Measurements from ENCODE around the gene ADAM23. TPM values are rescaled to one million over a fixed set of nuclear protein-coding genes. Genes with fewer than 3 reads are reported as not detected.

ADAM23 gene
- total RNA-seq, 2 experiments from 2014 or later = 0.10 to 0.42 TPM

DNA sequence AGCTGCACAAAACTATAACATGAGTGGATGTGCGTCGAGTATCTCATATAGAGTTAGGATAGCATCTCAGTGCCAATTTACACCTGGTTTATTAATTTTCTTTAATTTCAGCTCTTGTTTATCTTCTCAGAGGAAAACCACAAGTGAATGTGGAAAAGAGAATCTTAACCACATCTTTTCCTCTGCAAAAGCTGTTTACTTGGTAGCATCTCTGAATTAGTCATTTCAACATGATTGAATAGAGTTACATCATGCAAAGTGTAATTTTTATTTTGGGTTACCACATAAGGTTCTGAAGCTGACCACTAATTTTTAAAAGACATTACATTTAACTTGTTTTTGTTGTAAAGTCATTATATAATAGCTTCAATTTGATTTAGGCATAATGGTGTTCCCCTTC is 115.2 kb downstream of the ADAM23 start:
- intact Hi-C loops (cut with micrococcal nuclease) = loop anchor here (2.0 to 5.0 kb wide), 4 partner anchors 134 to 396 kb away; partner anchors contain the start of genes FASTKD2 and MDH1B

DNA sequence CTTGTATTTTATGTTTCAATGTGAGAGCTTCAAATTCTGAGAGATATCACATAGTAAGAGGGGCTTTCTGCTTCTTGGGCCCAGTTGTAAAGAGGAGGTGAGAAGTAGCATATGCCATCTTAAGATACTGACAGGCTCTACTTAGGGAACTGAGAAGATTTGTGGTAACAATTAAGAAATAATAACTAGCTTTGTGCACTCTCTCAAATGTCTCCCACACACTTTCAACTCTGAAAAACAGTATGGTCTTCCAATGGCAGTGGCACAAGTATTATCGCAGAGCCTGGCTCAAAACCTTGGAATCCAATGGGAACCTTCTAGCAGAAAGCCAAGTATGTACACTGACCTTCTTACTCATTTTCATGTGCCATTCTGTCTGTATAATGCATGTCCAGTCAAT is 118.6 kb downstream of the ADAM23 start:
- Mint-ChIP-seq H3K4me3 (no peak overlapping the region), H3K9me3 (no peaks in the 10 kb centered on the region), H3K27ac (no peak overlapping the region), H3K36me3 (ENCODE audit: low read depth) (no peaks in the 10 kb centered on the region), H3K4me1 (ENCODE audit: low read depth) (peaks cover 13% of the 10 kb centered on the region), H3K27me3 (ENCODE audit: low read depth) (peaks cover 4% of the 10 kb centered on the region)
- intact Hi-C loops (cut with micrococcal nuclease) = no loop called here
- CTCF ChIA-PET = no interaction called here
- no peak for DNase-seq

More for the DNA sequence above, 115.2 kb downstream of the ADAM23 start:
- CTCF ChIA-PET = interaction anchor here (0.6 to 1.0 kb wide), 7 partner anchors 11 to 983 kb away, joined by 3 to 4 read pairs (median 3); no protein-coding TSS in a partner anchor
- Mint-ChIP-seq H3K27ac (no peak overlapping the region), H3K27me3 (ENCODE audit: low read depth) (peaks cover 4% of the 10 kb centered on the region), H3K36me3 (ENCODE audit: low read depth) (no peaks in the 10 kb centered on the region), H3K4me1 (ENCODE audit: low read depth) (peaks cover 13% of the 10 kb centered on the region), H3K9me3 (no peaks in the 10 kb centered on the region), H3K4me3 (no peak overlapping the region)
- no peak for DNase-seq

DNA sequence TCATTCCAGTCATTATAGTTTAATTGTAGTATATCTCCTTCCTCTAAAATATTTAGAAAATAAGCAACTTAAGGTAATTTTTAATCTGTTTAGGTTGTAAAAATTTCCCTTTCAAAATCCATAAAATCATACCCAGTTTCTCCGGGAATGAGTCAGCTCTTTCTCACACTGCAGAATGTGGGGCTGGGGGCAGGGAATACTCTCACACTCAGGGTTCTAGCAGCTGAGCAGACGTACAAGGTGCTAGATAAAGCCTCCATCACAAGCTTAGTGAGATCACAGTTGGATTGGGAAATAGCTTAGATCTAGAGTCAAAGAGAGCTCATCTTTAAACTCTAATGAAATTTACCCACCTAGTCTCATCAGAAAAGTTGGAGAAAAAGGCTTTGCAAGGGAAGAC is 119.0 kb downstream of the ADAM23 start:
- Mint-ChIP-seq H3K27ac (no peak overlapping the region), H3K36me3 (ENCODE audit: low read depth) (no peaks in the 10 kb centered on the region)
- intact Hi-C loops (cut with micrococcal nuclease) = no loop called here

DNA sequence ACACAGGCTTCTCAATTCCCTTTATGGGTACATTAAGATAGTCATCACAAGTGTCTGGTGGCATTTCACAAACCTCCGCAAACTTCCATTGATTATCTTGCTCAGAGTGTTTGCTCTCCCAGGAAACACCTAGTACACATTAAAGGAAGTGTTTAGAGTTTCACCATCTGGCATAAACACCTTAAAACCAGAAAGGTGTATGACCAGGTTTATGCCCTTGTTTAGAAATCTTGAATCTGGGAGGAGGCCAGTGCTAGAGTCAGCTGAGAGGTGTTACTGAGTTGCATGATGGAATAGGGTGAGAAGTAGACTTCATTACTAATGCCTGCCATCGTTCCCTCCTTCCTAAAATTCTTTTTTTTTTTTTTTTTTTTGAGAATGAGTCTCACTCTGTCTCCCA is 120.0 kb downstream of the ADAM23 start:
- Mint-ChIP-seq H3K27me3 (ENCODE audit: low read depth) (peaks cover 4% of the 10 kb centered on the region), H3K27ac (no peak overlapping the region), H3K4me3 (no peak overlapping the region), H3K9me3 (no peaks in the 10 kb centered on the region), H3K4me1 (ENCODE audit: low read depth) (peaks cover 11% of the 10 kb centered on the region), H3K36me3 (ENCODE audit: low read depth) (no peaks in the 10 kb centered on the region)
- CTCF ChIA-PET = interaction anchor here (0.6 kb wide), 1 partner anchor 8 kb away, joined by 3 read pairs; no protein-coding TSS in a partner anchor
- no peak for DNase-seq
- intact Hi-C loops (cut with micrococcal nuclease) = no loop called here

More for the DNA sequence above, 119.0 kb downstream of the ADAM23 start:
- no peak for DNase-seq
- Mint-ChIP-seq H3K27me3 (ENCODE audit: low read depth) (peaks cover 4% of the 10 kb centered on the region), H3K9me3 (no peaks in the 10 kb centered on the region), H3K4me1 (ENCODE audit: low read depth) (peaks cover 13% of the 10 kb centered on the region), H3K4me3 (no peak overlapping the region)
- CTCF ChIA-PET = no interaction called here

- no peaks in the 10 kb centered on the region for H3K4me1 Mint-ChIP-seq (ENCODE audit: low read depth)
- H3K36me3 Mint-ChIP-seq (ENCODE audit: low read depth) = no peaks in the 10 kb centered on the region
- intact Hi-C loops (cut with micrococcal nuclease) = no loop called here
- no peak for DNase-seq
- no peak overlapping the region for H3K27ac Mint-ChIP-seq
- peaks cover 2% of the 10 kb centered on the region for H3K27me3 Mint-ChIP-seq (ENCODE audit: low read depth)
- CTCF ChIA-PET = no interaction called here
- H3K4me3 Mint-ChIP-seq = no peak overlapping the region
- H3K9me3 Mint-ChIP-seq = no peaks in the 10 kb centered on the region
Measured at GRCh38 chr2:206565666-206566065, 122.3 kb downstream of the ADAM23 start.

DNA sequence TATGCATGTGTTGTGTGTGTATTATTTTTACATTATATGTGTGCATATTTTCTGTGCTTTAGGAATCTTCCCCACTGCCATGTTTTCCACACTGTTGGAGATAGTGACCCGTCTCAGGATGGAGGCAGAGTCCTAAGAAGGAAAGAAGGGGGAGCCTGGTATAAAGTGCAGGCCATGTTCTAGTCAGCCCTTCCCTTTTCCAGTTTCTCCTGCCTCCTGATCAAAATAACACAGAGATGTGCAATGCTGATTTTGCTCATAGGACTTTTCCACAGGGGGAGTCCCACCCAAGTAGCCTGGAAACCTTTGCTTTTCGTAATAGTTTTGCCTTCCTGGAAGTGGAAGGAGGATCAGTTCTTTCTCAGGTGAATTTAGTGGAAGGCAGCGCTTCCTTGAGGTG is 126.1 kb downstream of the ADAM23 start:
- H3K36me3 Mint-ChIP-seq (ENCODE audit: low read depth) = no peaks in the 10 kb centered on the region
- no peak for DNase-seq
- H3K27ac Mint-ChIP-seq = no peak overlapping the region
- H3K4me1 Mint-ChIP-seq (ENCODE audit: low read depth) = no peaks in the 10 kb centered on the region
- CTCF ChIA-PET = no interaction called here
- H3K4me3 Mint-ChIP-seq = no peak overlapping the region
- no peaks in the 10 kb centered on the region for H3K27me3 Mint-ChIP-seq (ENCODE audit: low read depth)
- intact Hi-C loops (cut with micrococcal nuclease) = no loop called here
- H3K9me3 Mint-ChIP-seq = no peaks in the 10 kb centered on the region

DNA sequence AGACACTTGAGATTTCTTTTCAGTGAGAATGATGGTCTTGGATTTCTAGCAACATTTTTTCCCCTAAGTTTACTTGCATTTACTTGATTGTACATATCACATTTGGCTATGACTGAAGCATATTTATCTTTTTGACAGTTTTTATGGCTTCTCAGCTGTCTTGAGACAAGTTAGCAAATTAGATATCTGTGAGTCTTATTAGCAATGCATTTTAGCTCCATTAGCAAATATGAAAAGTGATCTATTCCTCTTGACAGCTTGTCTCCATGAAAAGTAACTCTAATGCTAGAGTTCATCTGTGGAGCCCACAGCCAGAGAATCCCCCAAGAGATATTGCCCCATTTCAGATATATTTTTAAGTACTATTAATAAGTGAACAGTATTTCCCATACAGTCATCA is 126.9 kb downstream of the ADAM23 start:
- Mint-ChIP-seq H3K27ac (no peak overlapping the region), H3K27me3 (ENCODE audit: low read depth) (no peaks in the 10 kb centered on the region)

DNA sequence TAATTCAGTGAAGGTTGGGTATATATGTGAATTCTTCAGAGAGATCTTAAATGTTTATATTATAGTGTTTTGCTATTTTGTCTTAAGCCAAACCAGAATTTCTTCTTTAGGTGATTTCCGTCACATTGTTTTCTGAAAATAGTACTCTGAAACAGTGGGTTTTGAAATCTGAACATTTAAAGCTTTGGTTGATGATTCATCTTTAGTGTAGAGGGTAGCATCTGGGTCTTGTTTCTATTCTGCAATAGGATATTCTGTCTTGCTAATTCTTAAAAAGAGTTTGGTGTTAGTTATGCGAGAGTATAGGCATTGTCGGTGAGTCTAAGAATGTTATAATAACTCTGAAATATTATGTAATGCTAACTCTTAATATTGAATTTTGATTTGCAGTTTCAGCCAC is 129.4 kb downstream of the ADAM23 start:
- intact Hi-C loops (cut with micrococcal nuclease) = no loop called here
- Mint-ChIP-seq H3K27me3 (ENCODE audit: low read depth) (no peaks in the 10 kb centered on the region), H3K36me3 (ENCODE audit: low read depth) (no peaks in the 10 kb centered on the region), H3K27ac (no peak overlapping the region), H3K4me3 (no peak overlapping the region), H3K9me3 (no peaks in the 10 kb centered on the region), H3K4me1 (ENCODE audit: low read depth) (no peaks in the 10 kb centered on the region)
- no peak for DNase-seq
- CTCF ChIA-PET = no interaction called here

More for the DNA sequence above, 126.9 kb downstream of the ADAM23 start:
- Mint-ChIP-seq H3K36me3 (ENCODE audit: low read depth) (no peaks in the 10 kb centered on the region), H3K9me3 (no peaks in the 10 kb centered on the region), H3K4me1 (ENCODE audit: low read depth) (no peaks in the 10 kb centered on the region), H3K4me3 (no peak overlapping the region)
- intact Hi-C loops (cut with micrococcal nuclease) = no loop called here
- CTCF ChIA-PET = no interaction called here
- DNase-seq = no peak

- Mint-ChIP-seq H3K27me3 (ENCODE audit: low read depth) (no peaks in the 10 kb centered on the region), H3K27ac (no peak overlapping the region), H3K4me3 (no peak overlapping the region), H3K36me3 (ENCODE audit: low read depth) (no peaks in the 10 kb centered on the region), H3K4me1 (ENCODE audit: low read depth) (no peaks in the 10 kb centered on the region), H3K9me3 (no peaks in the 10 kb centered on the region)
- no peak for DNase-seq
- intact Hi-C loops (cut with micrococcal nuclease) = no loop called here
- CTCF ChIA-PET = interaction anchor here (0.7 kb wide), 1 partner anchor 486 kb away, joined by 3 read pairs; no protein-coding TSS in a partner anchor
Measured at GRCh38 chr2:206573793-206574192, 130.5 kb downstream of the ADAM23 start.

GRCh38 chr2:206584323-206585116 is 141.2 kb downstream of the ADAM23 start:
- Mint-ChIP-seq H3K36me3 (ENCODE audit: low read depth) (no peaks in the 10 kb centered on the region), H3K27ac (no peak overlapping the region), H3K9me3 (no peaks in the 10 kb centered on the region), H3K4me3 (no peak overlapping the region), H3K27me3 (ENCODE audit: low read depth) (peaks cover 3% of the 10 kb centered on the region), H3K4me1 (ENCODE audit: low read depth) (no peaks in the 10 kb centered on the region)
- intact Hi-C loops (cut with micrococcal nuclease) = no loop called here
- CTCF ChIA-PET = interaction anchor here (1.0 kb wide), 1 partner anchor 202 kb away, joined by 3 read pairs; no protein-coding TSS in a partner anchor
- DNase-seq = no peak

GRCh38 chr2:206585335-206585734 is 142.0 kb downstream of the ADAM23 start:
- Mint-ChIP-seq H3K27me3 (ENCODE audit: low read depth) (peaks cover 3% of the 10 kb centered on the region), H3K27ac (no peak overlapping the region), H3K4me3 (no peak overlapping the region), H3K9me3 (no peaks in the 10 kb centered on the region), H3K36me3 (ENCODE audit: low read depth) (no peaks in the 10 kb centered on the region), H3K4me1 (ENCODE audit: low read depth) (no peaks in the 10 kb centered on the region)
- CTCF ChIA-PET = no interaction called here
- intact Hi-C loops (cut with micrococcal nuclease) = no loop called here
- no peak for DNase-seq

DNA sequence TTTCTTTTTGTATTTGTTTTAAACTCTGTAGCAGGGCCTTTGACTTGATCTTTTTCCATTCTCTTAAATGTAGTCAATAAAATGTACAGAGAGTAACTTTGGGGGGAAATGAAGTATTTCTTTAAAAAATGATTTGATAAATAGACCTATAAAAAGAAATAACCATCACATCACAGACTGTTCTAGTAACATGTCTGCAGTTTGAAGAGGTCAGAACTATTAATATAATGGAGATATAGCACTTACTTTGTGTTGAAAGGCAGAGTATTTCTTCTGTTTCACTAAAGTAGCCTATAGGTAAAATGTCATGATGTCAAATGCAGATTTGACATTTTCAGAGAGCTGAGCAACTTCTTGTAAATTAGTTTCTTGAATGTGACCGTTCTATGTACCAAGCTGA is 143.3 kb downstream of the ADAM23 start:
- H3K4me3 Mint-ChIP-seq = no peak overlapping the region
- H3K4me1 Mint-ChIP-seq (ENCODE audit: low read depth) = no peaks in the 10 kb centered on the region
- intact Hi-C loops (cut with micrococcal nuclease) = no loop called here
- H3K27ac Mint-ChIP-seq = no peak overlapping the region
- H3K36me3 Mint-ChIP-seq (ENCODE audit: low read depth) = no peaks in the 10 kb centered on the region
- H3K9me3 Mint-ChIP-seq = no peaks in the 10 kb centered on the region
- DNase-seq = no peak
- no peaks in the 10 kb centered on the region for H3K27me3 Mint-ChIP-seq (ENCODE audit: low read depth)
- CTCF ChIA-PET = no interaction called here

- no peak for DNase-seq
- no peak overlapping the region for H3K27ac Mint-ChIP-seq
- intact Hi-C loops (cut with micrococcal nuclease) = no loop called here
- no peak overlapping the region for H3K4me3 Mint-ChIP-seq
- no peaks in the 10 kb centered on the region for H3K27me3 Mint-ChIP-seq (ENCODE audit: low read depth)
- CTCF ChIA-PET = no interaction called here
- H3K9me3 Mint-ChIP-seq = no peaks in the 10 kb centered on the region
- H3K36me3 Mint-ChIP-seq (ENCODE audit: low read depth) = no peaks in the 10 kb centered on the region
- H3K4me1 Mint-ChIP-seq (ENCODE audit: low read depth) = no peaks in the 10 kb centered on the region
Measured at GRCh38 chr2:206597717-206598218, 154.4 kb downstream of the ADAM23 start.

Measured in activated naive CD4-positive, alpha-beta T cell treated with anti-CD3 and anti-CD28 coated beads for 36 hours (primary cell).